HG02981 (cell line): Measurements from ENCODE around the gene SVIL.
"Not testable (repeated sequence)": the region's sequence is repeated elsewhere in the genome, so short reads cannot be mapped to it uniquely, and the experiment has no call there.

Source experiments
- ATAC-seq: cut with Tn5 transposase; IDR thresholded peaks from one replicate; pipeline ENCODE4 v1.9.1; 2021; ENCODE audit warnings: mild to moderate bottlenecking, moderate library complexity; ENCODE audit not compliant: unreplicated experiment

Gene SVIL

GRCh38 chr10:29623797-29624196 lies 11.0 kb downstream of the SVIL start:
- no peak for ATAC-seq

GRCh38 chr10:29622382-29622922 lies 12.3 kb downstream of the SVIL start:
- no peak for ATAC-seq

GRCh38 chr10:29621161-29621560 lies 13.6 kb downstream of the SVIL start:
- ATAC-seq: no peak

GRCh38 chr10:29620112-29620690 lies 14.6 kb downstream of the SVIL start:
- no peak for ATAC-seq

GRCh38 chr10:29619241-29619669 lies 15.5 kb downstream of the SVIL start:
- ATAC-seq: no peak

GRCh38 chr10:29618341-29619171 lies 16.2 kb downstream of the SVIL start:
- ATAC-seq: no peak

- no peak for ATAC-seq
Observed at GRCh38 chr10:29617880-29618340, 16.9 kb downstream of the SVIL start.

GRCh38 chr10:29616542-29616941 lies 18.2 kb downstream of the SVIL start:
- no peak for ATAC-seq

- no peak for ATAC-seq
Observed at GRCh38 chr10:29615195-29615594, 19.6 kb downstream of the SVIL start.

GRCh38 chr10:29614289-29614688 lies 20.5 kb downstream of the SVIL start:
- not testable (repeated sequence) for ATAC-seq

- ATAC-seq: no peak
Observed at GRCh38 chr10:29613791-29614190, 21.0 kb downstream of the SVIL start.

GRCh38 chr10:29613196-29613595 lies 21.6 kb downstream of the SVIL start:
- ATAC-seq: no peak

- ATAC-seq: no peak
Observed at GRCh38 chr10:29612657-29613056, 22.1 kb downstream of the SVIL start.

- no peak for ATAC-seq
Observed at GRCh38 chr10:29611781-29612381, 22.9 kb downstream of the SVIL start.

GRCh38 chr10:29610876-29611647 lies 23.7 kb downstream of the SVIL start:
- ATAC-seq: no peak

GRCh38 chr10:29610331-29610730 lies 24.4 kb downstream of the SVIL start:
- ATAC-seq: not testable (repeated sequence)

GRCh38 chr10:29609696-29610095 lies 25.1 kb downstream of the SVIL start:
- ATAC-seq: no peak

- no peak for ATAC-seq
Observed at GRCh38 chr10:29608476-29609301, 26.1 kb downstream of the SVIL start.

GRCh38 chr10:29608062-29608461 lies 26.7 kb downstream of the SVIL start:
- ATAC-seq: no peak

- ATAC-seq: no peak
Observed at GRCh38 chr10:29607576-29607975, 27.2 kb downstream of the SVIL start.
